Measurements from ENCODE around the gene MIS12.

The MIS12 gene

DNA sequence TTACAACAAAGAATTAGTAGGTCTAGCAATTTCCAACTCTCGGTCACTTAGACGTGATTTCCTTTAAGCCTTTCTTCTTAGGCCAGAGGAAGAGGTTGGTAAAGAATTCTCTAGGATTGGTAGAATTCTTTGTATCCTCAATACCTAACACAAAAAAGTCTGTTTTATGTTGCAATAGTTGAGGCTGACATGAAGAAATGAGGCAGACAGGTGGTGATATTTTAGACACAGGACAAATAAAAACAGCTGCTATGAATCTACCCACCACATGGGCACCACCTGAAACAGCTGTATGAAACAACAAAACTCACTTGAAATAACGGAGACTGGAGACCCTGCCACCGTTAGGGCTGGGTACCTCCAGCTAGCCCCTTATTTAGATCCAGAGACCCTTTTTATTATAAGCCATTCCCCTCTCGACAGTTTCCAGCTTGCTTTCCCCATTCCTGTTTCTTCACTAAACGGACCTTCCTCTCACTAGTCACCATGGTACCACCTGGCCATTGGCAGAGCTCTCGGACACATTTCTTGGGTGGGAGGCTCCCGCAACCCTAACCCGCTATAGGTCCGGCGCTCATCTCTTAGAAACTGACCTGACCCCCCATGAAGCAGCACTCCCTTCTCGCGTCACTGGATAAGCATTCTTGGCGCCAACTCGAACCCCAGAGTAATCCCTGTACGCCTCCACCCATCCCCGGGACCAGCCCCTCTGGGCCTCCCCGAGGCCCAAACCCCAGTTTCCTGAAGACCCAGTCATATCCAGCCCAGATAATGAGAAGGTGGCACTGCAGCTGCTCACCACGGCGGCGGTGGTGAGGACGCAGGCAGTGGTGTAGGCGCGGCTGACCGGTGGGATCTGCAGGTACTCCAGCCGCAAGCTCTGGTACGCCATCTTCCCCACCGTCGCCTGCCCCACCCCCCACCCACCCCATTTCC is 828 bp upstream of the MIS12 start, which contains the start of gene DERL2:
TSS of gene DERL2 (minus strand) at position 909 of the 936 bp plus-strand sequence. CDS start at position 892, 17 bp downstream.
- peak in 1 of 2 donors; percentile 21 for DNase-seq
- H3K27ac ChIP-seq (ENCODE audit: low read depth, low read length): peak within 1 kb of the TSS; percentile 96
- peak within 1 kb of the TSS; percentile 96 for H2BK120ac ChIP-seq (ENCODE audit: insufficient read depth, low read length, poor library complexity)
- H3K79me1 ChIP-seq (ENCODE audit: low read length): peaks cover 9% of the 10 kb centered on the region
- H3K4ac ChIP-seq (ENCODE audit: low read depth, low read length): peak within 1 kb of the TSS; percentile 99
- no CpG with 5 or more reads among the region's 29 CpGs for WGBS (ENCODE audit: extremely low coverage, insufficient coverage, insufficient read length)
- H2BK12ac ChIP-seq (ENCODE audit: low read length): peak within 1 kb of the TSS; percentile 13
- peak within 1 kb of the TSS; percentile 98 for H4K8ac ChIP-seq (ENCODE audit: low read depth, low read length)
- H3K9me3 ChIP-seq (ENCODE audit: insufficient read depth, low read depth, low read length): no peaks in the 10 kb centered on the region
- H3K4me3 ChIP-seq (ENCODE audit: low read depth, low read length): peak within 1 kb of the TSS; percentile 99
- H3K27me3 ChIP-seq (ENCODE audit: insufficient read depth, low read length): no peaks in the 10 kb centered on the region
- H3K14ac ChIP-seq (ENCODE audit: low read length): peak within 1 kb of the TSS; percentile 96
- H4K91ac ChIP-seq (ENCODE audit: low read depth, low read length): peak within 1 kb of the TSS; percentile 92
- H2AK5ac ChIP-seq (ENCODE audit: low read length): peak within 1 kb of the TSS; percentile 92
- H4K12ac ChIP-seq (ENCODE audit: low read depth, low read length): peak within 1 kb of the TSS; percentile 91
- H3K9ac ChIP-seq (ENCODE audit: low read length): peak within 1 kb of the TSS; percentile 92
- peaks cover 14% of the 10 kb centered on the region for H3K79me2 ChIP-seq (ENCODE audit: control insufficient read depth, insufficient read depth, low read length, poor library complexity)
- H3K36me3 ChIP-seq (ENCODE audit: control insufficient read depth in 1 of 2, insufficient read depth in 2 of 2, low read length in 2 of 2): peaks cover 11 to 17% of the 10 kb centered on the region in 2 experiments
- peak within 1 kb of the TSS; percentile 83 for H2BK5ac ChIP-seq (ENCODE audit: low read depth, low read length, poor library complexity)
- H3K4me1 ChIP-seq (ENCODE audit: control insufficient read depth in 1 of 2, insufficient read depth in 2 of 2, low read length in 2 of 2): peaks cover 2% of the 10 kb centered on the region in 2 experiments
- H3K4me2 ChIP-seq (ENCODE audit: low read length): peak within 1 kb of the TSS; percentile 91
- peak within 1 kb of the TSS; percentile 91 for H3K18ac ChIP-seq (ENCODE audit: low read length)
- H3K23ac ChIP-seq (ENCODE audit: low read length): no peak within 1 kb of the TSS
- peak within 1 kb of the TSS; percentile 97 for H2AFZ ChIP-seq (ENCODE audit: insufficient read depth, low read length, poor library complexity)

GRCh38 chr17:5488752-5489151 is 2.4 kb downstream of the MIS12 start:
- Histone ChIP-seq H3K4me1 (ENCODE audit: control insufficient read depth in 1 of 2, insufficient read depth in 2 of 2, low read length in 2 of 2) (peaks cover 2% of the 10 kb centered on the region in 2 experiments), H3K27me3 (ENCODE audit: insufficient read depth, low read length) (no peaks in the 10 kb centered on the region), H3K4me3 (ENCODE audit: low read depth, low read length) (no peak overlapping the region), H3K18ac (ENCODE audit: low read length) (no peak overlapping the region), H2BK120ac (ENCODE audit: insufficient read depth, low read length, poor library complexity) (no peak overlapping the region), H3K79me1 (ENCODE audit: low read length) (peaks cover 9% of the 10 kb centered on the region), H2BK5ac (ENCODE audit: low read depth, low read length, poor library complexity) (no peak overlapping the region), H3K4ac (ENCODE audit: low read depth, low read length) (no peak overlapping the region), H3K36me3 (ENCODE audit: control insufficient read depth in 1 of 2, insufficient read depth in 2 of 2, low read length in 2 of 2) (peaks cover 6 to 8% of the 10 kb centered on the region in 2 experiments), H3K14ac (ENCODE audit: low read length) (no peak overlapping the region), H2BK12ac (ENCODE audit: low read length) (no peak overlapping the region), H3K79me2 (ENCODE audit: control insufficient read depth, insufficient read depth, low read length, poor library complexity) (peaks cover 14% of the 10 kb centered on the region), H3K23ac (ENCODE audit: low read length) (no peak overlapping the region), H3K9ac (ENCODE audit: low read length) (no peak overlapping the region), H4K91ac (ENCODE audit: low read depth, low read length) (no peak overlapping the region), H4K12ac (ENCODE audit: low read depth, low read length) (no peak overlapping the region), H2AFZ (ENCODE audit: insufficient read depth, low read length, poor library complexity) (no peak overlapping the region), H3K27ac (ENCODE audit: low read depth, low read length) (no peak overlapping the region), H3K9me3 (ENCODE audit: insufficient read depth, low read depth, low read length) (no peaks in the 10 kb centered on the region), H3K4me2 (ENCODE audit: low read length) (no peak overlapping the region), H4K8ac (ENCODE audit: low read depth, low read length) (no peak overlapping the region), H2AK5ac (ENCODE audit: low read length) (no peak overlapping the region)
- no CpG with 5 or more reads among the region's 8 CpGs for WGBS (ENCODE audit: extremely low coverage, insufficient coverage, insufficient read length)
- no peak for DNase-seq

GRCh38 chr17:5492970-5493369 is 6.6 kb downstream of the MIS12 start:
- H3K79me1 ChIP-seq (ENCODE audit: low read length): no peaks in the 10 kb centered on the region
- no peak overlapping the region for H3K9ac ChIP-seq (ENCODE audit: low read length)
- no peak overlapping the region for H3K4me2 ChIP-seq (ENCODE audit: low read length)
- H3K4ac ChIP-seq (ENCODE audit: low read depth, low read length): no peak overlapping the region
- H3K27me3 ChIP-seq (ENCODE audit: insufficient read depth, low read length): no peaks in the 10 kb centered on the region
- no peak overlapping the region for H2AFZ ChIP-seq (ENCODE audit: insufficient read depth, low read length, poor library complexity)
- H4K12ac ChIP-seq (ENCODE audit: low read depth, low read length): no peak overlapping the region
- no peak overlapping the region for H4K91ac ChIP-seq (ENCODE audit: low read depth, low read length)
- no peaks in the 10 kb centered on the region for H3K4me1 ChIP-seq (ENCODE audit: control insufficient read depth in 1 of 2, insufficient read depth in 2 of 2, low read length in 2 of 2)
- H2BK5ac ChIP-seq (ENCODE audit: low read depth, low read length, poor library complexity): no peak overlapping the region
- H3K18ac ChIP-seq (ENCODE audit: low read length): no peak overlapping the region
- DNase-seq: no peak
- no CpG with 5 or more reads among the region's 2 CpGs for WGBS (ENCODE audit: extremely low coverage, insufficient coverage, insufficient read length)
- no peaks in the 10 kb centered on the region for H3K9me3 ChIP-seq (ENCODE audit: insufficient read depth, low read depth, low read length)
- no peak overlapping the region for H3K27ac ChIP-seq (ENCODE audit: low read depth, low read length)
- H2BK120ac ChIP-seq (ENCODE audit: insufficient read depth, low read length, poor library complexity): no peak overlapping the region
- no peak overlapping the region for H2AK5ac ChIP-seq (ENCODE audit: low read length)
- H3K14ac ChIP-seq (ENCODE audit: low read length): no peak overlapping the region
- no peak overlapping the region for H3K4me3 ChIP-seq (ENCODE audit: low read depth, low read length)
- peaks cover 5 to 6% of the 10 kb centered on the region in 2 experiments for H3K36me3 ChIP-seq (ENCODE audit: control insufficient read depth in 1 of 2, insufficient read depth in 2 of 2, low read length in 2 of 2)
- no peak overlapping the region for H3K23ac ChIP-seq (ENCODE audit: low read length)
- no peaks in the 10 kb centered on the region for H3K79me2 ChIP-seq (ENCODE audit: control insufficient read depth, insufficient read depth, low read length, poor library complexity)
- no peak overlapping the region for H4K8ac ChIP-seq (ENCODE audit: low read depth, low read length)
- H2BK12ac ChIP-seq (ENCODE audit: low read length): no peak overlapping the region

DNA sequence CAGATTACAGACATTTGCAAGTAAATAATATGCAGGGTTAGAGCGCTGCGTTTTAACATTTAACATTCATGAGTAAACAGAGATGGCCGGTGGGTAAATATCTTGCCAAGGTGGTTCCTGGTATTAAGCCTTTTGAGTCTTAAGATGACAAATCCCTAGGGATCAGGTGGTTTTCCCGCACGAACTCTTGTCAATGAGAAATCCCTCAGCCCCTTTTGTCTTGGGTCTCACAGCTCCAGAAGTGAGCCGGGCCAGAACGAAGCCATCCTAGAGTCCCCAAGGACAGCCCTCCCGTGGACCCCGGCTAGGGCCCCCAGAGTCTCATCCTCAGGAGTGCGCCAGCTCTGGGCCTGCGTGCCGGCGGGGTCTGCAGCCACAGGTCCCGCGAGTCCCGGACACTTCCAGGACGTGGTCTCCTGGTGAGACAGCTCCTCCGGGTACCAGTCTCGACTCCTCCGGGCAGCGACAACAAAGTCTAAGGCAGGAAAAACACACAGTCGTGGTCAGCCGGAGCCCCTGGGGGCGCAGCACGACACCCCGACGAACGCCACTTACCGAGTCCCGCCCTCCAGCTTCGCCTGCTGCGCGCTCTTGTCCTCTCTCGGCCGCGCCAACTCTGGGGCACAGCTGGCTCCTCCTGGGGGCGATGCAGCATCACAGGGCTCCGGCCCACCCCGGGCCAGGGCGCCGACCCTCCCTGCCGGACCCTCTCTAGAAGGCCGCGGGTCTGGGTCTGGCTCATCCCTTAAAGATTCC is 13.3 kb downstream of the MIS12 start:
- Histone ChIP-seq H3K23ac (ENCODE audit: low read length) (no peak overlapping the region), H3K9me3 (ENCODE audit: insufficient read depth, low read depth, low read length) (no peaks in the 10 kb centered on the region), H4K8ac (ENCODE audit: low read depth, low read length) (no peak overlapping the region), H3K27ac (ENCODE audit: low read depth, low read length) (no peak overlapping the region), H3K18ac (ENCODE audit: low read length) (no peak overlapping the region), H3K27me3 (ENCODE audit: insufficient read depth, low read length) (peaks cover 11% of the 10 kb centered on the region), H2BK12ac (ENCODE audit: low read length) (no peak overlapping the region), H3K4me1 (ENCODE audit: control insufficient read depth in 1 of 2, insufficient read depth in 2 of 2, low read length in 2 of 2) (peaks cover 0 to 12% of the 10 kb centered on the region in 2 experiments), H2BK120ac (ENCODE audit: insufficient read depth, low read length, poor library complexity) (no peak overlapping the region), H3K9ac (ENCODE audit: low read length) (no peak overlapping the region), H3K36me3 (ENCODE audit: control insufficient read depth in 1 of 2, insufficient read depth in 2 of 2, low read length in 2 of 2) (no peaks in the 10 kb centered on the region), H3K4me3 (ENCODE audit: low read depth, low read length) (no peak overlapping the region), H4K91ac (ENCODE audit: low read depth, low read length) (no peak overlapping the region), H3K79me2 (ENCODE audit: control insufficient read depth, insufficient read depth, low read length, poor library complexity) (no peaks in the 10 kb centered on the region), H3K79me1 (ENCODE audit: low read length) (peaks cover 2% of the 10 kb centered on the region), H2AFZ (ENCODE audit: insufficient read depth, low read length, poor library complexity) (peak overlapping the region; percentile 11), H2BK5ac (ENCODE audit: low read depth, low read length, poor library complexity) (no peak overlapping the region), H3K4me2 (ENCODE audit: low read length) (peak overlapping the region; percentile 94), H4K12ac (ENCODE audit: low read depth, low read length) (no peak overlapping the region), H3K4ac (ENCODE audit: low read depth, low read length) (no peak overlapping the region), H3K14ac (ENCODE audit: low read length) (no peak overlapping the region), H2AK5ac (ENCODE audit: low read length) (peak overlapping the region; percentile 38)
- WGBS (ENCODE audit: extremely low coverage, insufficient coverage, insufficient read length): no CpG with 5 or more reads among the region's 44 CpGs
- DNase-seq: no peak
